ENCODE measurements around the gene PTTG1IP. TPM values are rescaled to one million over a fixed set of nuclear protein-coding genes. Genes with fewer than 3 reads are reported as not detected.
A peak's percentile ranks its signal among the peaks of the same experiment; 100 is the strongest.

Gene PTTG1IP, protein sequence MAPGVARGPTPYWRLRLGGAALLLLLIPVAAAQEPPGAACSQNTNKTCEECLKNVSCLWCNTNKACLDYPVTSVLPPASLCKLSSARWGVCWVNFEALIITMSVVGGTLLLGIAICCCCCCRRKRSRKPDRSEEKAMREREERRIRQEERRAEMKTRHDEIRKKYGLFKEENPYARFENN
- 176 TPM for polyA plus RNA-seq (2013, experiment 1 of 4)
- 199 TPM for polyA plus RNA-seq (2013, experiment 2 of 4)
- polyA plus RNA-seq (2013, experiment 3 of 4) = 164 TPM
- 183 TPM for polyA plus RNA-seq (2013, experiment 4 of 4)

DNA sequence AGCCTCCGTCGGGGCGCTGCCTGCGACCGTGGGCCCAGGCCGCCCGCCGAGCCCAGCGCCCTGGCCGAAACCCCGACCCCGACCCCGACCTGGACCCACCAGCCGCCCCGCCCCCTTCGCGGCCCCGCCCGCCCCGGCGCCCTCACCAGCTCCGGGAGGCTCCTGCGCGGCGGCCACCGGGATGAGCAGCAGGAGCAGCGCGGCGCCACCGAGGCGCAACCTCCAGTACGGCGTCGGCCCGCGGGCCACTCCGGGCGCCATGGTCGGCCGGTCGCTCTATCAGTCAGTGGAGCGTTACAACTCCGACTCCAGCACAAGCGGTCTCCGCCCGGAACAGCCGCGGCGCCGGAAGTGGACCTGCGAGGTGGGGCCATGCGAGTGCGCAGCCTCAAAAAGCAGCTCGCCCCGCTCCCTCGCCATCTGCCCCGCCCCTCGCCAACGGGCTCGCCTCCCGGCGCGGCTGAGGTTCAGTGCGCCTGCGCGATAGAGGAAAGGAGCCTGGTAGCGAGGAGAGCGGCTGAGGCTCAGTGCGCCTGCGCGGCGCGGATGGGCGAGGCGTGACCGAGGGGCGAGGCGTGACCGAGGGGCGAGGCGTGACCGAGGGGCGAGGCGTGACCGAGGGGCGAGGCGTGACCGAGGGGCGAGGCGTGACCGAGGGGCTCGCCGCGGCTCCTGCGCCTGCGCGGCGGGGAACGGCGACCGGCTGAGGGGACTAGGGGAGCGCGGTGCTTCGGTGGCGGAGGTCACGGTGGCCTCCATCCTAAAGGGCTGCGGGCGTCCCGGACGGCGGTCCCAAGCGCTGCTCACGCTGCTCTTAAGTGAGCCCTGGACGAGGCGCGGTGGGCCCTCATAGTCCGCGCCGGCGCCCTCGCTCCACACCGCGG lies at the start of gene PTTG1IP:
Gene PTTG1IP, minus strand, starts transcription at position 335 of the 884 bp plus-strand sequence. Its CDS starts 74 bp downstream, at position 261.
- no peaks in the 10 kb centered on the region for H3K36me3 ChIP-seq (ENCODE audit: control insufficient read depth, insufficient read depth, low read length)
- H3K4me3 ChIP-seq (ENCODE audit: insufficient read depth, low read depth, low read length) = peak within 1 kb of the TSS; percentile 82
- peaks cover 35% of the 10 kb centered on the region for H3K27me3 ChIP-seq (ENCODE audit: control insufficient read depth, insufficient read depth, low read length, poor library complexity, severe bottlenecking)
- H3K27ac ChIP-seq (ENCODE audit: insufficient read depth, low read depth, low read length, poor library complexity, severe bottlenecking) = peak within 1 kb of the TSS; percentile 66
- peaks cover 10% of the 10 kb centered on the region for H3K4me1 ChIP-seq (ENCODE audit: control insufficient read depth, insufficient read depth, low read length)
- no peaks in the 10 kb centered on the region for H3K9me3 ChIP-seq (ENCODE audit: control insufficient read depth, low read length)
- WGBS, 2 experiments = 0% methylated on average over 123 of the region's 123 CpGs

GRCh38 chr21:44921928-44922327 lies 48.4 kb upstream of the PTTG1IP start:
- WGBS, 2 experiments = 89 to 95% methylated on average over 5 of the region's 5 CpGs
- Histone ChIP-seq H3K4me1 (ENCODE audit: control insufficient read depth, insufficient read depth, low read length) (peaks cover 4% of the 10 kb centered on the region), H3K36me3 (ENCODE audit: control insufficient read depth, insufficient read depth, low read length) (no peaks in the 10 kb centered on the region), H3K27ac (ENCODE audit: insufficient read depth, low read depth, low read length, poor library complexity, severe bottlenecking) (no peak overlapping the region), H3K27me3 (ENCODE audit: control insufficient read depth, insufficient read depth, low read length, poor library complexity, severe bottlenecking) (peaks cover 42% of the 10 kb centered on the region), H3K4me3 (ENCODE audit: insufficient read depth, low read depth, low read length) (no peak overlapping the region), H3K9me3 (ENCODE audit: control insufficient read depth, low read length) (no peaks in the 10 kb centered on the region)

DNA sequence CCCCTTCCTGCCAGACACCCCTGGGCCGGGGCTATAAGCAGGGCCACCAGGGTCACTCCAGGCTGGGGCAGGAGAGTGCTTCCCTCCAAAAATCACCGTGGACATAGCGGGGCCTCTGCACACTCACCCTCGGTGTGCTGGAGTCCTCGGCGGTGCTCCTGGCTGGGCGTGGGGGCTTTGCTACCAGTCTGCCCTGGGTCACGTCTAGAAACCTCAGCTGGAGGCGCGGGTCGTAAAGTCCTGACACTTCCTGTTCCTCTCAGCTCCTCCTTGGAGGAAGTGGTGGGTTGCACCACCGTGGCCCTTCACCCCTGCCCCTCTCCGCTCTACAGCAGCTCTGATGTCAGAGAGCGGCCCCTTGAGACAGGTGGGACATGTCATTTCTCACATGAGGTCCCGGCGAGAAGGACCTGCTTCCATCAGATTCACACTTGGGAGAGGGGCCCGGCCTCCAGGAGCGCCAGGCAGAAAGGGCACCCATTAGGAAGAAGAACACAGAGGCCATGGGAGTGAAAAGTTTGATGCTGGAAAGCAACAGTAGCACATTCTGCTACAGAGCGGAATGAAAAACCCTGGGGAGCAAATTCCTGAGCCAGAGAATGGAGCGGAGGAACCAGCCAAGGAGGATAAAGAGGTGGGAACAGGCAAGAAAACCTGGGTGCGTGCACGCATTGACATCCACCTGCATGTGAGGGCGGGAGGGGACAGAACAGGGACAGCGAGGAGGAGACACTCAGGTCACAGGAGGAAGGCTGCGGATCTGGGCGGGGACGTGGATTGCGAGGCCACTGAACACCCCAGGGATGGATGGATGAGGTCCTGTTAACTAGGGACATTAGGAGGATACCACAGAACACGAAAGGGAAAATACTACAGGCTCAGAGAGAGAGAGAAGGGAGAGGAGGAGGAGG lies 47.5 kb upstream of the PTTG1IP start, which contains the start of gene ITGB2:
Gene ITGB2, minus strand, starts transcription at position 206 of the 911 bp plus-strand sequence. CDS start 10,117 bp downstream, outside the sequence.
- 78 to 84% methylated on average over 29 of the region's 29 CpGs for WGBS, 2 experiments
- H3K4me3 ChIP-seq (ENCODE audit: insufficient read depth, low read depth, low read length) = no peak within 1 kb of the TSS
- H3K9me3 ChIP-seq (ENCODE audit: control insufficient read depth, low read length) = no peaks in the 10 kb centered on the region
- H3K27ac ChIP-seq (ENCODE audit: insufficient read depth, low read depth, low read length, poor library complexity, severe bottlenecking) = no peak within 1 kb of the TSS
- H3K36me3 ChIP-seq (ENCODE audit: control insufficient read depth, insufficient read depth, low read length) = no peaks in the 10 kb centered on the region
- peaks cover 42% of the 10 kb centered on the region for H3K27me3 ChIP-seq (ENCODE audit: control insufficient read depth, insufficient read depth, low read length, poor library complexity, severe bottlenecking)
- H3K4me1 ChIP-seq (ENCODE audit: control insufficient read depth, insufficient read depth, low read length) = peaks cover 4% of the 10 kb centered on the region

- 78 to 83% methylated on average over 28 of the region's 28 CpGs for WGBS, 2 experiments
- no peaks in the 10 kb centered on the region for H3K9me3 ChIP-seq (ENCODE audit: control insufficient read depth, low read length)
- peaks cover 4% of the 10 kb centered on the region for H3K4me1 ChIP-seq (ENCODE audit: control insufficient read depth, insufficient read depth, low read length)
- H3K27ac ChIP-seq (ENCODE audit: insufficient read depth, low read depth, low read length, poor library complexity, severe bottlenecking) = no peak overlapping the region
- no peaks in the 10 kb centered on the region for H3K36me3 ChIP-seq (ENCODE audit: control insufficient read depth, insufficient read depth, low read length)
- H3K4me3 ChIP-seq (ENCODE audit: insufficient read depth, low read depth, low read length) = no peak overlapping the region
- peaks cover 42% of the 10 kb centered on the region for H3K27me3 ChIP-seq (ENCODE audit: control insufficient read depth, insufficient read depth, low read length, poor library complexity, severe bottlenecking)
Observed at GRCh38 chr21:44919913-44920693, 46.6 kb upstream of the PTTG1IP start.

DNA sequence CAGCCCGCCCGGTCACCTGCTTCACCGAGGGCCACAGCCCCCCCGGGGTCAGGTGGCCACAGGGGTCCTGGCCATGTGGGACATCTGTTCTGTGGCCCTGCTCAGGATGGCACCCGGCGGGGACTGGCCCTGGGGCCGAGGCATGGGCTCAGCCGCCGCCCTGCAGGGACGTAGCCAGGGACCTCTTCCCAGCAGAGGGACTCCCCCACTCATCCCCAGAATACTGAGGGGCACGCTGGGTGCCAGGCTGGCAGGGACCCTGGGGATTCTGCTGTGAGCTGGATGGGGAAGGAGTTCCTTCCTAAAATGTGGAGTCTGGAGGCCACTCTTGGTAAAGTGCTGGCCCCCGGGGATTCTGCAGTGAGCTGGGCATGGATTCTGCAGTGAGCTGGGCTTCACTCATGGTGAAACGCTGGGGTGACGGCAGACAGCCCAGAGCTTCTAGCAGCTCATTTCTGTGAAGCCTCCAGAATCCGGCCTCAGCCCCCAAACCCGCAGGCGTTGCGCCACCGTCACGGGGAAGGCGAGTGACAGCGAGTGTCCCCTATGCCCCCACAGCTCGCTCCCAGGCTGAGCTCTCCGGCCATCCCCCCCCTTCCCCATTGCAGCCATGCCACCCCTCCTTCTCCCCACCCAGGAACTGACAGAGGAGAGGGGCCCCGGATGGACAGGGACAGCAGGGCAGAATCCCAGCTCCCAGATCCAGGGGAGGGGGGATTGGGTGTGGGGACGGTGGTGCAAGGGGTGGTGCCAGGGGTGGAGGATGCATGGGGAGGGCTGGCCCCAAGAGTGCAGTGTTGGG lies 45.8 kb upstream of the PTTG1IP start:
- 45 to 52% methylated on average over 23 of the region's 26 CpGs for WGBS, 2 experiments
- Histone ChIP-seq H3K27me3 (ENCODE audit: control insufficient read depth, insufficient read depth, low read length, poor library complexity, severe bottlenecking) (peaks cover 42% of the 10 kb centered on the region), H3K4me3 (ENCODE audit: insufficient read depth, low read depth, low read length) (no peak overlapping the region), H3K36me3 (ENCODE audit: control insufficient read depth, insufficient read depth, low read length) (no peaks in the 10 kb centered on the region), H3K9me3 (ENCODE audit: control insufficient read depth, low read length) (no peaks in the 10 kb centered on the region), H3K4me1 (ENCODE audit: control insufficient read depth, insufficient read depth, low read length) (peaks cover 4% of the 10 kb centered on the region), H3K27ac (ENCODE audit: insufficient read depth, low read depth, low read length, poor library complexity, severe bottlenecking) (no peak overlapping the region)

- Histone ChIP-seq H3K4me3 (ENCODE audit: insufficient read depth, low read depth, low read length) (no peak overlapping the region), H3K9me3 (ENCODE audit: control insufficient read depth, low read length) (no peaks in the 10 kb centered on the region), H3K27ac (ENCODE audit: insufficient read depth, low read depth, low read length, poor library complexity, severe bottlenecking) (no peak overlapping the region), H3K4me1 (ENCODE audit: control insufficient read depth, insufficient read depth, low read length) (peaks cover 4% of the 10 kb centered on the region), H3K27me3 (ENCODE audit: control insufficient read depth, insufficient read depth, low read length, poor library complexity, severe bottlenecking) (peaks cover 42% of the 10 kb centered on the region), H3K36me3 (ENCODE audit: control insufficient read depth, insufficient read depth, low read length) (no peaks in the 10 kb centered on the region)
- 52% methylated on average over 13 of the region's 13 CpGs for WGBS, 2 experiments
Observed at GRCh38 chr21:44918581-44919033, 45.1 kb upstream of the PTTG1IP start.

GRCh38 chr21:44918107-44918470 lies 44.6 kb upstream of the PTTG1IP start:
- WGBS, 2 experiments = 87 to 88% methylated on average over 12 of the region's 12 CpGs
- Histone ChIP-seq H3K27ac (ENCODE audit: insufficient read depth, low read depth, low read length, poor library complexity, severe bottlenecking) (no peak overlapping the region), H3K9me3 (ENCODE audit: control insufficient read depth, low read length) (no peaks in the 10 kb centered on the region), H3K27me3 (ENCODE audit: control insufficient read depth, insufficient read depth, low read length, poor library complexity, severe bottlenecking) (peaks cover 42% of the 10 kb centered on the region), H3K4me1 (ENCODE audit: control insufficient read depth, insufficient read depth, low read length) (peaks cover 4% of the 10 kb centered on the region), H3K4me3 (ENCODE audit: insufficient read depth, low read depth, low read length) (no peak overlapping the region), H3K36me3 (ENCODE audit: control insufficient read depth, insufficient read depth, low read length) (no peaks in the 10 kb centered on the region)

DNA sequence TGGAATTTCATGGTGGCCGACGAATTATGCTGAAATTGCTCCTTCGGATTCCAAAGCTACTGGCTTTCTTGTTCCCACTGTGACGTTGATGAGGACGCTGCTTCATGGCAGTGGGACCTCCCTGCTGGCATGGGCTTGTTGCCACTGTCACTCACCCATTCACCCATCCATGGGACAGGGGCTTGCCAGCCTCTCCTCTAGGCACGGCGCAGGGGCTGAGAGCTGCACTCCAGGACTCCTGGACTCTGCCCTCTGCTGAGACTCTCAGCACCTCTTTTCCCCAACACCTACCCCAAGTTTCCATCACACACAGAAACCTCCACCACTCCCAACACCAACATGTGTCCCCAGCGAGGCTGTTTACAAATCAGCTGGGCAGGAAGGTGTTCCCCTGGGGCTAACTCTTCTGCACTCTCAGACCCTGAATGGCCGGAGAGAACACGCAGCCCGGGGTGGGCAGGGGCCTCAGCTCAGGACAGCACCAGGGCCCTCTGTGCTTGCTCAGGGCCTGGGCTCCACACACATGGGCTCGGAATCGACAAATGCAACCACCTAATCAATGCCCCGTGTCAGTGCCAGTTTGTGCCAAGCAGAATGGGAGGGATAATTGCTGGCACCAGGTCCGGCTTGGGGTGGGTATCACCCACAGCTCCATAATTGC lies 44.1 kb upstream of the PTTG1IP start:
- Histone ChIP-seq H3K9me3 (ENCODE audit: control insufficient read depth, low read length) (no peaks in the 10 kb centered on the region), H3K4me1 (ENCODE audit: control insufficient read depth, insufficient read depth, low read length) (peaks cover 4% of the 10 kb centered on the region), H3K4me3 (ENCODE audit: insufficient read depth, low read depth, low read length) (no peak overlapping the region), H3K36me3 (ENCODE audit: control insufficient read depth, insufficient read depth, low read length) (no peaks in the 10 kb centered on the region), H3K27me3 (ENCODE audit: control insufficient read depth, insufficient read depth, low read length, poor library complexity, severe bottlenecking) (peaks cover 42% of the 10 kb centered on the region), H3K27ac (ENCODE audit: insufficient read depth, low read depth, low read length, poor library complexity, severe bottlenecking) (no peak overlapping the region)
- WGBS, 2 experiments = 85% methylated on average over 15 of the region's 15 CpGs

Data from ectodermal cell (in vitro differentiated cells).